Activated CD4-positive, CD25-positive, alpha-beta regulatory T cell treated with anti-CD3 and anti-CD28 coated beads, Interleukin-2, amount 50 U/mL, for 72 hours (primary cell): Measurements from ENCODE around the gene ISYNA1.
"Not testable (repeated sequence)": the region's sequence is repeated elsewhere in the genome, so short reads cannot be mapped to it uniquely, and the experiment has no call there.

Source experiments
- DNase-seq: peaks from one replicate; pipeline ENCODE4 v3.0.0; 2021

ISYNA1 gene

DNA sequence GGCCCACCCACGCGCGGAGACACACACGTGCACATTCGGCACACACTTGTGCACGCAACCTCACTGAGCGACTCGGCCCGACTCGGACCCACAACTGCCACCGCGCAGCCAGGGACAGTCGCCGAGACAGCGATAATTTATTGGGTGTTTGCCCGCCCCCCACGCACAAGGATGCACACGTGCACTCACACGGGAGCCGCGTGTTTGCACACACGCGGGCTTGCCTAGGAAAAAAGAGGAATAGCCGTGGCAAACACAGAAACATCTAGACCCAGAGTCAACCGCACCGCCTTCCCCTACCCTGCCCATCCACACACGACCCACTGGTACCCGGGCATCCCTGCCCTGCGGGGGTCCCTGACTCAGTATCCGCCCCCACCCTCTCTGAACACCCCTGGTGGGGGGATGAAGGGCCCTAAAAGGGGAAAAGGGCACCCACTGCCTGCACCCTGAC is 19.9 kb downstream of the ISYNA1 start:
- no peak for DNase-seq

DNA sequence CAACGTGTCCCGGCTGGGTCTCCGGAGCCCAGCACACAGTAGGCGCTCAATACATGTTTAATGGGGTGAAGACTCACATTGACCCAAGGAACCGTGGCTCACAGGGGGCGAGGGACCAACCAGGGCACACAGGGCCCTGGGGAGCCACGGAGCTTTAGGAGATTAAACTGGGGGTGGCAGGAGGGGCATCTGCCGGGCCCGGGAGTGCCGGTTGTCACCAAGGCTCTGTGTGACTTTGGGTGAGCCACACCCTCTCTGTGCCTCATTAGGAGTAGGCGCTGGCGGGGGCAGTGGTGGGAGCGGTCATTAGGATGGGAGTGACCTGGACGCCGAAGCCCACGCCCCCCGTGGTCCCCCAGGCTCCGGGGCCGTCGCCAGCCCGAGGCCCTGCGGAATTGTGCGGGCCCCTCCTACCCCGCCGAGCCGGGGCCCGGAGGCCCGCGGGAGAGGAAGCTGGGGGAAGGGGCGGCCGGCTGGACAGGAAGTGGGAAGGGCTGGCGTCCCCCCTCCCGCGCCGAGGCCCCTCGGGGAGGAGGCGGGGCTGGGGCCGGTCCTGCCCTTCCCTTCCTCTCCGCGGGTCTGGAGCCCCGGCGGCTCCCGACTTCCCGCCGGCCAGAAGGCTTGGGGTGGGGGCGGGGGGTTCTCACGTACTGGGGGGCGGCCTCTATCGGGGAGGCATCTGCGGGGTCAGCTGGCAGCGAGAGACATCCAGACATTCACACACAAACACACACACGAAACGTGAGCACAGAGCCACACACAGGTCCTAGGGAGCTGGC is 20.5 kb downstream of the ISYNA1 start:
- DNase-seq: no peak

DNA sequence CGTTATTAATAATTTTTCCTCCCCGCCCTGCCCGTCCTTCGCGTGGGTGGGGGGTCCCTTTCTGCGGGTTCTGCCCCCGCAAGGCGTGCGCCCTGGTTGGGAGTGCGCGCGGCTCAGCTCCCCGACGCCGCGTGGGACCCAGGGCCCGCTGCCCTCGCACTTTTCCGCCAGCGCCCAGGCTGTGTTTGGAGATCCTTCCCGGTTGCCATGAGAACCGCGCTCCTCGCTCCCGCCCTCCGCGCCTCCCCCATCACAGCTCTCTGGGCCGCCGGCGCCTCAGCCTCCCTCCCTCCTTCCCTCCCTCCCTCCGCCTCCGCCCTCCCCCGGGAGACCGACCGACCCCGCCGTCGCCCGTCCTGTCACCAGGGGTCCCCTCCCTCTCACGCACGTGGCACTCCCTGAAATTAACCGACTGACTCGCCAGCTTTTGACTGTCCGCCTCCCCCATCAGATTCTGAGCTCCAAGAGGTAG is 21.1 kb downstream of the ISYNA1 start:
- no peak for DNase-seq

DNA sequence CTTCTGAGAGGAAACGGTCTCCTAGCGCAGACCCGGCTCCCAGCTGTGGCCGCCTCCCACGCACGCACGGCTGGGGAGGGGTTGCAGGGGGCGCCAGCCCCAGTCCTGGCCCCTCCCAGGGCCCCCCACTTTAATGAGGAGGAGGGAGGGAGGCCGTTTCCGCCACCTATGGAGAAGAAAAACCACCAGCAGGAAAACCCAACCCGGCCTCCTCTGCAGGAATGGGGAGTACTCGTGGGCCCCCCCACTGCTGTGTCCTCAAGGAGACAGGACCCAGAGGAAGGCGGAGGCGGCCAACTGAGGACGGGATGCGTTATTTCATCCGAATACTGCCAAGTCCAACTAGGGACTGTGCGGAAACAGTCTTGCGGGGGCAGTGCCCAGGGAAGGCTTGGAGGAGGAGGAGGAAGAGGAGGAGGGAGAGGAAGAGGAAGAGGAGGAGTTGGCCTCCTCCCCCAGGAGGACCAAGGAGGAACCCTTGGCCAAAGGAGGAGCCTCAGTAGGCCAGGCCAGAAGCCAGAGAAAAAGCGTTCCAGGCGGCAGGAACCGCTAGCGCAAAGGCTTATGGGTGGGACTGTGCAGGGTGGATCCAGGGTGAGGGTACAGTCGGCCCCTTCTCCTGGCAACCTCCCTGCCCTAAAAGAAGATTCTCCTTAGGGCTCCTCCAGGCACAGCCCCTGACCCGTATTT is 22.6 kb downstream of the ISYNA1 start:
- DNase-seq: no peak

DNA sequence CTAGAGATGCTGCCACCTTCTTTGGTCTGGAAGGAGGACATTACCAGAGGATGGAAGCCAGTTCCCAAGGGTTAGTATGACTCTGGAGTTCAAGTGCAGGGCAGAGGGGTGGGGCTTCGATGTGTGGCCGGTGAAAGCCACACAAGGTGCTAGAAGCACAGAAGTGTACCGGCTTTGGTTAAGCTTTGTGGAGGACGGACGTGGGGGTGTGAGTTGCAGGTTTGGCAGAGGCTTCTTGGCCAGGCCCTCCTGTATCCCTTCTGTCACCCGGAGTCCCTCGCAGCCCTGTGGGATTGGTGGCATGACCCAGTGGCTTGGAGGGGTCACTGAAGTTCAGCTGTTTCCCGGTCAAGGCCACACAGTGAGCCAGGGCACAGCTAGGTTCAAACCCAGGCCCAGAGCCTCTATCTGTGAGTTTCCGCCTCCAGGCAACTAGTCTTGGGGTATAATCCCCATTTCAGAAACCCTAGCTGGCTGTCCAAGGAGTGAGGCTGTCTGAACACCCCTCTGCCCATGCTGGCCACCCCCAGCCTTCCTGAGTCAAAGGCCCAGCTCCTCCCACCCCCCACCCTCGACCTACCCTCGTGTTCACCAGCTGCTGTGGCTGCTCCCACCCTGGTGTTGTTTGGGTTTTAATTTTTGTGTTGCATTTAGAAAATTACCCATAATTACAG is 23.3 kb downstream of the ISYNA1 start:
- no peak for DNase-seq

DNA sequence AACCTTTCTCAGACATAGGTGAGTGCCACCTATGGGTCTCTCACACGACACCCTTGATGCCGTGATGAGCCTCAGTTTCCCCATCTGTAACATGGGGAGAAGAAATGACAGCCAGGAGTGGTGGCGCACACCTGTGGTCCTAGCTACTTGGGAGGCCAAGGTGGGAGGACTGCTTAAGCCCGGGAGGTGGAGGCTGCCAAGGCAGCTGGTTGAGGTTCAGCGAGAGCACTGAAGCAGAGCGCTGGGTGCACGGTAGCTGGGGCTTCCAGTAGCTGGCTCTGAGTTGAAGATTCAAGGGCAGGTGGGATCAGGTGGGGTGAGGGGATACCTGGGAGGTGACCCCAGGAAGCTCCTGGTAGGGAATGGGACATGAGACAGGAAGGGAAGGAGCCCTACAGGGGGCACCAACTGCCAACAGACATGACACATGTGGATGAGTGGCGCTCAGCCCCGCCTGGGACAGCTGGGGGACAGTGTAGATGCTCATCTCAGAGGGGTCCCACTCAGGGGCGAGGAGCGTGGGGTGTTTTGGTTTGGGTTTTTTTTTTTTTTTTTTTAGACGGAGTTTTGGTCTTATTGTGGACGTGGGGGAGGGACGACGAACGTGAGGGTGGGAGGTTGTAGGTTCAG is 25.2 kb downstream of the ISYNA1 start:
- no peak for DNase-seq

DNA sequence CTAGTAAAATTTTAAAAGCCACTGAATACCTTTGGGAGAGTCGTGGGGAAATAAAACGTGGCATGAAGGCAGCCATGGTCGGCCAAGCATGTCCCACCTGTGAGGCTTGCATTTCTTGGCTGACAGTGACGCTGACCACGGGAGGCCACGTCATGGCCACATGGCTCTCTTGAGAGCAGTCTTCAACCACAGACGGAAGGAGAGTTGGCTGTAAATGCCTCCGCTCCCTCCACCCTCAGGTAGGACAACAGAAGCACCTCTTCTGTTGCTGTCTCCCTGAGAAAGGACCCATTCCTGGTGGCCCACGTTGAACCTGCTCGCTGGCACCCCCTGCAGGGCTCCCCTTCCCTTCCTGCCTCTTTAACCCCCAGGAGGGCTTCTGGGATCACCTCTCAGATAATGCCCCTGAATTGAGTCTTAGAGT is 29.9 kb downstream of the ISYNA1 start:
- DNase-seq: no peak

DNA sequence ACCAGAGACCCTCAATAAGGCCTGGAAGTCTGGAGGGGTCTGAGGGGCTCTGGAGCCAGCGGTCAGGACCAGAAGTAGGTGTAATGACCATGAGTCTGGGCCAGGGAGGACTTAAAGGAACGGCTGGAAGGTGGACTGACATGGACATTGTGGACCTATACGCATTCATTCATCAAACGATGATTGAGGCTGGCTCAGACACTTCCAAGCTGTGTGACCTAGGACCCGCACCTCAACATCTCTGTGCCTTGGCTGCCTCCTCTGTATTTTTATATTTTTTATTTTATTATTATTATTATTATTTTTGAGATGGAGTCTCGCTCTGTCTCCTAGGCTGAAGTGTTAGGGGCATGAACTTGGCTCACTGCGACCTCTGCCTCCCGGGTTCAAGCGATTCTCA is 31.2 kb downstream of the ISYNA1 start:
- no peak for DNase-seq

DNA sequence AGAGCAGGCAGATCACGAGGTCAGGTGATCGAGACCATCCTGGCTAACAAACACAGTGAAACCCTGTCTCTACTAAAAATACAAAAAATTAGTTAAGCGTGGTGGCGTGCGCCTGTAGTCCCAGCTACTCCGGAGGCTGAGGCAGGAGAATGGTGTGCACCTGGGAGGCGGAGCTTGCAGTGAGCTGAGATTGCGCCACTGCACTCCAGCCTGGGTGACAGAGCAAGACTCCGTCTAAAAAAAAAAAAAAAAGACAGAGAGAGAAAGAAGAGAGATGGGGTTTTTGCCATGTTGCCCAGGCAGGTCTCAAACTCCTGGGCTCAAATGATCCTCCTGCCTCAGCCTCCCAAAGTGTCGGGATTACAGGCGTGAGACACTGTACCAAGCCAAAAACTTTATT is 32.2 kb downstream of the ISYNA1 start:
- DNase-seq: not testable (repeated sequence)

DNA sequence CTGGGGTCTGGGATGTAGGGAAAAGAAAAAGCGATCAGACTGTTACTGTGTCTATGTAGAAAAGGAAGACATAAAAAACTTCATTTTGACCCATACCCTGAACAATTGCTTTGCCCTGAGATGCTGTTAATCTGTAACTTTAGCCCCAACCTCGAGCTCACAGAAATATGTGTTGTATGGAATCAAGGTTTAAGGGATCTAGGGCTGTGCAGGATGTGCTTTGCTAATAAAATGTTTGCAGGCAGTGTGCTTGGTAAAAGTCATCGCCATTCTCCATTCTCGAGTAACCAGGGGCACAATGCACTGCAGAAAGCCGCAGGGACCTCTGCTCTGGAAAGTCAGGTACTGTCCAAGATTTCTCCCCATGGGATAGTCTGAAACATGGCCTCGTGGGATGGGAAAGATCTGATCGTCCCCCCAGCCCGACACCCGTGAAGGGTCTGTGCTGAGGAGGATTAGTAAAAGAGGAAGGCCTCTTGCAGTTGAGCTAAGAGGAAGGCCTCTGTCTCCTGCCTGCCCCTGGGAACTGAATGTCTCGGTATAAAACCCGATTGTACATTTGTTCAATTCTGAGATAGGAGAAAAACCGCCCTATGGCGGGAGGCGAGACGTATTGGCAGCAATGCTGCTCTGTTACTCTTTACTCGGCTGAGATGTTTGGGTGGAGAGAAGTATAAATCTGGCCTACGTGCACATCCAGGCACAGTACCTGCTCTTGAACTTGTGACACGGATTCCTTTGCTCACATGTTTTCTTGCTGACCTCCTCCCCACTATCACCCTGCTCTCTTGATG is 35.3 kb downstream of the ISYNA1 start:
- not testable (repeated sequence) for DNase-seq

DNA sequence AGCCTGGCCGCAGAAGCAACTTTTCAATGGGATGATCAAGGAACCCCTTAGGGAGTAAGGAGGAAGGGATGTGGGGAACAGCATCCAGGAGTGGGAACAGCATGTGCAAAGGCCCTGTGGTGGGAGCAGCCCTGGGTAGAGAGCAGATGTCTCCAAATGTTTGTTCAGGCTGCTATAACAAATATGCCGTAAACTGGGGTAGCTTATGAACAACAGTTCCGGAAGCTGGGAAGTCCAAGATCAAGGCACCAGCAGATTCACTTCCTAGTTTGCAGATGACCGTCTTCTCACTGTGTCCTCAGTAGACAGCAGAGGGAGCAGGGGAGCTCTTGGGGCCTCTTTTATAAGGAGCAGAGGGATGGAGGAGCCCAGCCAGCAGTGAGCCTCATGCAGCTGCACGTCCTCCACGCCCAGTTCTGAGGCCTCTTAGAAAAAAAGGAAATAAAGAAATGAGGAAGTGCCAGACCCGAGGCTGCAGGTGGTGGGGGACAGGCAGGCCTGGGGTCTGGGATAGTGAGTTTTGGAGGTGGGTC is 36.3 kb downstream of the ISYNA1 start:
- DNase-seq: no peak

DNA sequence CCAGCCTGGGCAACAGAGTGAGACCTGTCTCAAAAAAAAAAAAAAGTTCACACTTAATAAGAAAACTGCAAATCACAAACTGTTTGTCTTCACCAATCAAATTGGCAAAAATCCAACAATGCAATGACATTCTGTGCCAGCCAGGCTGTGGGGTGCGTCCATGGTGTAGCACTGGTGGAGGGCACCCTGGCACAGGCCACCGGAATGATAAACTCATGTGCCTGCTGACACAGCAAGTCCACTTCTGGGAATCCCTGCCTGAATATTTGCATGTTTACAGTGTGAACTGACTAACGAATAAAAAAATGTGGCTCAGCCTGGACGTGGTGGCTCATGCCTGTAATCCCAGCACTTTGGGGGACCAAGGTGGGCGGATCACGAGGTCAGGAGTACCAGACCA is 38.9 kb downstream of the ISYNA1 start:
- DNase-seq: no peak

DNA sequence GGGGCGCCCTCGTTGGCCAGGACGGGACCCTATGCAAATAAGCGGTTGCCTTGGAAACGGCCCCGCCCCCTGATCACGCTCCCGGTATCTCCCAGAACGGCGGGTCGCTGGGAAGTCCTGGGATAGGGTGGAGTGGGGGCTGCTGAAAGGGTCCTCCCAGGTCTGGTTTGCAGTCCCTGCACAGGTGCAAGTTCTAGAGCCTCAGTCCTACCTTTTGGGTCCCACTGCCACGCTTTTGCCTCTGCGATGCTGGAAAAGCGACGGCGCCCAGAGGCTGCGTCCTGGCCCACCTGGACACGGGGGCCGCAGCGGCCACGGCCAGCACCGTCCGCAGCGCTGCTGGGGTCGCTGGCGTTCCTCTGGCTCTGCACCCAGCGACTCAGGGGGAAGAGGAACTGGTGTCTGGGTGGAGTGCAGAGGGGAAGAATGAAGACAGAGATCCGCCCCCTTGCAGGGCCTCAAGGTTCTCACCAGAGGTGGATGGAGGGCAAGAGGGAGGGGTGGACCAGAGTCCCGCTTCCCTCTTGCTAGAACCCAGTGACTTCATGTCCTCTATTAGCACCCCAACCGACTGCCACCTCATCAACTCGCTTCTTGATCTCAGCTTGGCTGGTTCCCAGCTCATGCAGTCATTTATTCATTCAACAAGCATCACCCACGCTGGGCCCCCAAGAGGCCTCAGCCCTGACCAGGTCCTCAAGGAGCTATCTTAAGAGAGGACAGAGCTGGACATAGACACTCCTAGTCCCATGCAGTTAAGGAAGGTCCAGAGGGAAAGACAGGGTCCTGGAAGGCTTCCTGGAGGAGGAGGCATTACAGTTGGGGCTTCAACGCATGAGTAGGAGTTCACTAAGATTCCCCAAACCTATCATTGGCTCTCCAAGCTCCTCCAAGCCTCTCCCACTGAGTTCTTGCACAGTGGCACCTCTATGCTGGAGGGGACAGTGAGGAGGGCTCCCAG is 40.4 kb downstream of the ISYNA1 start, which contains the start of gene LRRC25:
TSS of gene LRRC25 (minus strand) at position 381 of the 961 bp plus-strand sequence. CDS start 659 bp downstream, outside the sequence.
- no peak for DNase-seq

DNA sequence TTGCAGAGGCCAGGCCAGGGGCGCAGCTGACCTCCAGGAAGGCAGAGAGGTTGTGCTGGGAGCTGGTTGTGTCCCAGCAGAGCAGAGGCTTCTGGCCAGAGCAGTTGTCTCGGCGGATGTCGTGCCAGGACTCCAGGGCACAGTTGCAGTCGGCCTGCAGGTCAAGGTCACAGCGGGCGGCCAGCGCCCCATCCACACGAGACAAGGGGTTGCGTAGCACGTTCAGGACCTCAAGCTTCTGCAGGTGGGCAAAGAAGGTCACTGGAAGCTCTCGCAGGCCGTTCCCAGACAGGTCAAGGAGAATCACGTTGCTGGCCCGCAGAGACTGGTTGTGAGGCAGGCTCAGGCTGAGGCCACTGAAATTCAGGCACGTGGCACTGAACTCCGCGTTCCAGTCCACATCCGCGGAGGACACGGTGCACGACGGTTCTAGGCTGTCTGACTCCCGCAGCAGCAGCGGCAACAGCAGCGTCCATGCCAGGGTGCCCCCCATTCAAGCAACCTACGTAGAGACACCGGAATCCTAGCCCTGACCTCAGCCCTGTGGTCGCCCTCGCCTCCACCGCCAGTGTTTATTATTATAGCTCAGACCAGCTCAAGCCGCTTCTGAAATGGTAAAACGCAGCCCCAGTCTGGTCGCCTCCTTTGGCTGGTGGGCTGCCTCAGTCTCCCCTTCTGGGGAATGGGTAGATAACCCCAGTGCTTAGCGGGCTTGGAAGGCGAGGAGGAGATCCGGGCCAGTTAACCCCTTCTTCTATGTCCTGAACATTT is 41.3 kb downstream of the ISYNA1 start:
- DNase-seq: no peak

DNA sequence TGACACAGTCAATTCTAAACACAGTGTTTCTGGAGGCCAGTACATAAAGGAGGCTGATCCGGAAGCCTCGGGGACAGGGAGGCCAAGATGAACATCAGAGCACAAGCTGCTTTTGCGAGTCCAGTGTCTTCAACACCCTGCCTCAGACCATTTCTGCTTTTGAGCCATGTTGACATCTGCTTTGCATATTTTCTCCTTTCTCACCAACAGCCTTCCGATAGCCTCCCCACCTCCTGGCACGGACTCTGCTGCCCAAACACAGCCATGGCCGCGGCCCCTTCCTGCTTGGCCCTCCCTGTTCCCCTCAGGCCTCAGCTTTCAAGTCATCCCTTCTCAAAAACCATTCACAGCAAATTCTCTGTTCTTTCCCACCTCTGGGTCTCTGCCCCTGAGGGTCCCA is 44.1 kb downstream of the ISYNA1 start:
- DNase-seq: no peak

DNA sequence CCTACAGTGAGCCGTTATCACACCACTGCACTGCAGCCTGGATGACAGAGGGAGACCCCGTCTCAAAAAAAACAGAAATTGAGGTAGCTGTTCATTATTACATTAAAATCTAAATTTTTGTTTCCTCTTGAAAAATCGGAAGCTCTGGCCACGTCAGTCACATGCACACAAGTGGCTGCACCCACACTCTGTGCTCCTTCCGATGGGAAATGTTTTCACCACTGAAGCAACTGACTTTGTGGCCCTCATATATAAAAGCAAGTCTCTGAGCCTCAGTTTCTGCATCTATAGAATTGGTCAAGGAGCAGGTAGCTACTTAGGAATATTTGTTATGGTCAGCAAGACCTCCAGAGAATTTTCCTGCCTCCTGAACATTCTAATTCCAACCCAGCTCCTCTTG is 45.0 kb downstream of the ISYNA1 start:
- DNase-seq: no peak

DNA sequence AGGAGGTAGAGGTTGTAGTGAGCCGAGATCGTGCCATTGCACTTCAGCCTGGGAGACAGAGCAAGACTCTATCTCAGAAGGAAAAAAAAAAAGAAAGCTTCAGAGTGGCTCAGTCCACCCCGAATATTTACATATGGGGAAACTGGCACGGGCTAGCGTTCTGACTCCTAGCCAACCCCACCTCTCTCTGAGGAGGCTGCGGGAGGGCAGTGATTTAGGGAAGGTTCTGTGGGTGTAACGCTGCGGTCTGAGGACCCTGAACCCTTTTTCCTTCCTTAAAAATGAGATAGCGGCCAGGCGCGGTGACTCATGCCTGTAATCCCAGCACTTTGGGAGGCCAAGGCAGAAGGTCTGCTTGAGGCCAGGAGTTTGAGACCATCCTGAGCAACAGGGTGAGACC is 45.5 kb downstream of the ISYNA1 start:
- no peak for DNase-seq

DNA sequence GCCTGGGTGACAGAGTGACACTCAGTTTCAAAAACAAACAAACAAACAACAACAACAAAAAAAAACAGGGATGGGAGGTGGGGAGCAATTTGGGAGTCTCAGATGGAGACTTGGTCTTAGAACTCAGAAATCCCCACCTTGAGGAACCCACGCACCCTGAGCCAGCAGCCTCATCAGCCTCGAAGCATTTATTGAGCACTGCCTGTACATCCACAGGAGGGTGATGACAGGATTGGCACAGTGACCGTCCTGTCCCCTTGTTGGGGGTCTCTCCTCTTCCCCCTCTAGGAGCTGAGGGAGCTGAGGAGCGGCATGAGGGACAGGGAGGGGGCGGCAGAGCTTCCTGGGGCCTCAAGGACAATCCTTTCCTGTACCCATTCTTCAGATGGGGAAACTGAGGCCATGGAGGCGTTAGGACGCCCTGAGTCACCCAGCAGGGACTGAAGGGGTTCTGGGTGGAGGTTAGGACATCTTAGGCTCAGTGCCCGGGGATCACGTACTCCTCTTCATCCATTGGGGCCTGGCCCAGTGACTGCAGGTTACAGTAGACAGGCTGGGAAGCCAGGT is 46.3 kb downstream of the ISYNA1 start:
- DNase-seq: no peak

DNA sequence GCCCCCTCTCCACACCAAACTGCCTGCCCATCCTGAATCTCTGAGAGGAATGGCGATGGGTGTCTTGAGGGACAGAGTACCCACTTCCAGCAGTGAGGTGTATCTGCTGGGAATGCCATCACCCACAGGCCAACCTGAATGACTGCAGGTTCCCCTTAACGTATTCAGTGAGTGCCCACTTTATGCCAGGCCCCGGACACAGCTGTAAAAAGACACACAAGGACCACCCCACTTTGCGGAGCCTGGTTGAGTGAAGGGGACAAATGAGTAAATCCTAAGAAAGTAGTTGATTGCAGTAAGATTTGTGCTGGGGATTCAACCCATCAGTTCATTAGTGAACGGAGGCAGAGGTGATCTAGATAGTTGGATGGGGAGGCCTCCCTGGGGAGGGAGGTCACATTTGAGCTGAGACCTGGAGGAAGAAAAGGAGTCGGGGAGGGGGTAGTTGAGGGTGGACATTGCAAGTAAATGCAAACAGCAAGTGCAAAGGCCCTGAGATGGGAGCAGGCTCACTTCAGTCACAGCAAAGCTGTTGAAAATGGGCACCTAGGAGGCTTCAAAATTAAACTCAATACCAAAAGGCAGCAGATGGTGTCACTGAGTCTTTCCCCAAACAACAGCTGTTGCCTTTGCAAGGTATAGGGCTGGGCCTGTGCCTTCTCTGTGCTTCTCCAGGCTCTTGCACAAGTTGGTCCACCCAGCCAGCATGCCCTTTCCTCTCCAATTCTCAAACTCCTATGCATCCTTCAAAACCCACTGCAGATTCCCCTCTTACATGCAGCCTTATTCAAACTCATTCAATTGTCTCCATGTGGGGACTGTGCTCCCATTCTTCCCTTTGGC is 47.6 kb downstream of the ISYNA1 start:
- DNase-seq: no peak
